NCI-H2107 treated with DMSO at 0.1 percent for 48 hours (cell line): ENCODE data around the gene CCZ1B.
A peak's percentile ranks its signal among the peaks of the same experiment; 100 is the strongest.
"Not testable (repeated sequence)": the region's sequence is repeated elsewhere in the genome, so short reads cannot be mapped to it uniquely, and the experiment has no call there.

Experiments used
- DNase-seq: peaks from one replicate; lab custom pipeline; 2025; ENCODE audit not compliant: unreplicated experiment; lab: John Stamatoyannopoulos, UW

The CCZ1B gene

GRCh38 chr7:6826151-6826550 lies at the start of gene CCZ1B:
Gene CCZ1B, minus strand, starts transcription at chr7:6826275. Its CDS starts 78 bp downstream, at chr7:6826197.
- peak; percentile 41 for DNase-seq

- not testable (repeated sequence) for DNase-seq
Measured at GRCh38 chr7:6875022-6875421, 48.9 kb upstream of the CCZ1B start.

GRCh38 chr7:6872246-6872945 lies 46.3 kb upstream of the CCZ1B start:
- DNase-seq, result not testable (repeated sequence)

GRCh38 chr7:6871421-6872144 lies 45.5 kb upstream of the CCZ1B start:
- not testable (repeated sequence) for DNase-seq

- DNase-seq, result not testable (repeated sequence)
Measured at GRCh38 chr7:6864751-6865150, 38.7 kb upstream of the CCZ1B start.

GRCh38 chr7:6864188-6864587 lies 38.1 kb upstream of the CCZ1B start:
- DNase-seq, result not testable (repeated sequence)

- not testable (repeated sequence) for DNase-seq
Measured at GRCh38 chr7:6862876-6863275, 36.8 kb upstream of the CCZ1B start.

- DNase-seq, result peak; percentile 5
Measured at GRCh38 chr7:6857721-6858314, 31.7 kb upstream of the CCZ1B start.

GRCh38 chr7:6855563-6856131 lies 29.6 kb upstream of the CCZ1B start:
- not testable (repeated sequence) for DNase-seq

GRCh38 chr7:6854747-6855562 lies 28.9 kb upstream of the CCZ1B start:
- not testable (repeated sequence) for DNase-seq

GRCh38 chr7:6853681-6854080 lies 27.6 kb upstream of the CCZ1B start:
- DNase-seq, result not testable (repeated sequence)

- DNase-seq, result not testable (repeated sequence)
Measured at GRCh38 chr7:6849127-6849526, 23.1 kb upstream of the CCZ1B start.

GRCh38 chr7:6847751-6848150 lies 21.7 kb upstream of the CCZ1B start:
- DNase-seq, result not testable (repeated sequence)

GRCh38 chr7:6845971-6846449 lies 19.9 kb upstream of the CCZ1B start:
- DNase-seq, result not testable (repeated sequence)

GRCh38 chr7:6843654-6844053 lies 17.6 kb upstream of the CCZ1B start:
- not testable (repeated sequence) for DNase-seq

GRCh38 chr7:6843092-6843491 lies 17.0 kb upstream of the CCZ1B start:
- not testable (repeated sequence) for DNase-seq

- DNase-seq, result not testable (repeated sequence)
Measured at GRCh38 chr7:6842278-6842921, 16.3 kb upstream of the CCZ1B start.

- DNase-seq, result not testable (repeated sequence)
Measured at GRCh38 chr7:6837081-6837480, 11.0 kb upstream of the CCZ1B start.

GRCh38 chr7:6835521-6835920 lies 9.4 kb upstream of the CCZ1B start:
- not testable (repeated sequence) for DNase-seq

- DNase-seq, result no peak
Measured at GRCh38 chr7:6833636-6834035, 7.6 kb upstream of the CCZ1B start.
